GM12801 (cell line): ENCODE data around the gene INS.

Source experiments
- TF ChIP-seq, protein P1 (sequence below): IDR thresholded peaks from one replicate; pipeline ENCODE4 v1.5.1; 2011; ENCODE audit warnings: control low read depth; ENCODE audit not compliant: insufficient read length; ENCODE audit errors: extremely low read depth

INS gene

DNA sequence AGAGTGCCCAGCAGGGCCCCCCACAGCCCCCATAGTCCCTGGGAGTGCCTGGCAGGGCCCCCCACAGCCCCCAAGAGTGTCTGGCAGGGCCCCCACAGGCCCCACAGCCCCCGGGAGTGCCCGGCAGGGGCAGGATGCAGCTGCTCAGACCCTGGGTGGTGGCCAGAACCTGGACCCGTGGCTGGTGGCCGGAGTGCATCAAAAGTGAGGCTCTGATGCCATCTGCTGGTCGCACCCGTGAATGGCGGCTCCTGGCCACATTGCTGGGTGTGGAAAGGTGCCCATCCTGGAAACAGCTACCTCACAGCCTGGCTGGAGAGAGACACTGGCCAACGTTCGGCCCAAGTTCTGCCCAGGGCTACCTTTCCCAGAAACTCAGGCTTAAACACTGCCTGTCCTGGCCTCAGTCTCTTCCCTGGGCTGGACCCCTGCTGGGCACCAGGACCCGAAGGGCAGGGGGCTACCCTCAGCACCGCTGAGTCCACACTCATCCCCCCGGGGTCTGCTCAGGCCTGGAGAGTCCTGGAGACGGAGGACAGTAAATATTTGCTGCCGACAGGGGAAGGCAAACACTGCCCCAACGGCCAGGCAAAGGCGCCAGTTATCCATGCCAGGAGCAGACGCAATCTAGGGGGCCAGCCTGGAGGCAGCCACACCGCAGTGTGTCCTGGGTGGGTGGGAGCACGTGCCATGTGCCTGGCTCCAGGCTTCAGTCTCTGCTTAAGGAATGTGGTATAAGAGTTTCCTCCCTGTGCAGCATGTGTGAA, 4.4 kb downstream of the INS start:
- TF ChIP-seq, protein P1, sequence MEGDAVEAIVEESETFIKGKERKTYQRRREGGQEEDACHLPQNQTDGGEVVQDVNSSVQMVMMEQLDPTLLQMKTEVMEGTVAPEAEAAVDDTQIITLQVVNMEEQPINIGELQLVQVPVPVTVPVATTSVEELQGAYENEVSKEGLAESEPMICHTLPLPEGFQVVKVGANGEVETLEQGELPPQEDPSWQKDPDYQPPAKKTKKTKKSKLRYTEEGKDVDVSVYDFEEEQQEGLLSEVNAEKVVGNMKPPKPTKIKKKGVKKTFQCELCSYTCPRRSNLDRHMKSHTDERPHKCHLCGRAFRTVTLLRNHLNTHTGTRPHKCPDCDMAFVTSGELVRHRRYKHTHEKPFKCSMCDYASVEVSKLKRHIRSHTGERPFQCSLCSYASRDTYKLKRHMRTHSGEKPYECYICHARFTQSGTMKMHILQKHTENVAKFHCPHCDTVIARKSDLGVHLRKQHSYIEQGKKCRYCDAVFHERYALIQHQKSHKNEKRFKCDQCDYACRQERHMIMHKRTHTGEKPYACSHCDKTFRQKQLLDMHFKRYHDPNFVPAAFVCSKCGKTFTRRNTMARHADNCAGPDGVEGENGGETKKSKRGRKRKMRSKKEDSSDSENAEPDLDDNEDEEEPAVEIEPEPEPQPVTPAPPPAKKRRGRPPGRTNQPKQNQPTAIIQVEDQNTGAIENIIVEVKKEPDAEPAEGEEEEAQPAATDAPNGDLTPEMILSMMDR: no peak

DNA sequence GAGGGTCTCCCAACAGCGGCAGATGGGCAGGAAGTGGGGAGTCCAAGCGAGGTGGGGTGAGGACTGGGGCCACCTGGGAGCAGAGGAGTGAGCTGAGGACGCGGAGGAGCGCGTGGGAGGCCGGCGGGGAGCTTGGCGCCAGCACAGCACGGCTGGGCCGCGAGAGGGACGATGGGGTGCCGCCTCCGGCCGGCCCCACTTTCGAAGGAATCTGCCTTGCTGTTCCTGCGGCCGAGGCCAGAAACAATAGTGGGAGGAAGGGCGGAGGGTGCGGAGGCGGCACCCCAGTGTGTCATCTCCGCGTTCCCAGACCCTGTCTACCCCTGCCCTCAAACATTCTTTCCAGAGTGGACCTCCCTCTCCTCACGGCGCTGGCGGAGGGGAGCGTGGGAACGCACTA, 5.5 kb downstream of the INS start:
- TF ChIP-seq, protein P1: no peak

DNA sequence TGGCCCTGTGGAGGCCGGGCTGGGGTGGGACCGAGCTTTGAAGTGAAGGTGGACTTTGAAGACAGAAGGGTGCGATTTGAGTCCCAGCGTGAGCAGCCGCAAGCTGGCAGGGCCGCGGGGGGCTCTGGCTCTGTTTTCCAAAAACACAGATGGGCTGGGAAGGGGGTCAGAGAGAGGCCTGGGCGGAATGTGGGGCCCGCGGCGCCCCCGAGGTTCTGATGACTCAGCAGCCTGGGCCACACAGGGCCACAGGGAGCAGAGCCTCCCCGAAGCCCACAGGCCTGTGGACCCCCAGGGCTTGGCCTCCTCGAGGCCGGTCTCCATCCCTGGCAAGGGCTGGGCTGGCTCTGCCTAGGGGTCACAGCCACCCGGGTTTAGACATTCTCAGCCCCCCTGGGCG, 6.1 kb downstream of the INS start:
- TF ChIP-seq, protein P1: no peak

DNA sequence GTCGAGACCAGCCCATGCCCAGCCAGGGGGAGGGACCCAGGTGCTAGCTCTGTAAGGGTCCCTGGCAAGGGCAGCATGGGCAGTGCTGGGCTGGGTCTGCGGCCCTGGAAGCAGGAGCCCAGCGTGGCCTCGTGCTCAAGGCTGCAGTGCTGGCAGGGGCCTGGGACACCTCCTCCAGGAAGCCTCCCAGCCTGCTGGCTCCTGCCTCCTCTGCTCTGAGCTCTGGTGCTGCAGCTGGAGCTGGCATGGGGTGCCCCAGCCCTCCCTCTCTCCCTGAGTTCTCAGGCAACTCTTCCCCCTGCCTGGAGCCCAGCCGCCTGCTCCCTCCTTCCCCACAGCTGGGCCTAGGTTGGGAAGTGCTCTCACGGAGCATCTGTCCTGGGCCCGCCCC, 6.8 kb downstream of the INS start:
- TF ChIP-seq, protein P1: no peak

DNA sequence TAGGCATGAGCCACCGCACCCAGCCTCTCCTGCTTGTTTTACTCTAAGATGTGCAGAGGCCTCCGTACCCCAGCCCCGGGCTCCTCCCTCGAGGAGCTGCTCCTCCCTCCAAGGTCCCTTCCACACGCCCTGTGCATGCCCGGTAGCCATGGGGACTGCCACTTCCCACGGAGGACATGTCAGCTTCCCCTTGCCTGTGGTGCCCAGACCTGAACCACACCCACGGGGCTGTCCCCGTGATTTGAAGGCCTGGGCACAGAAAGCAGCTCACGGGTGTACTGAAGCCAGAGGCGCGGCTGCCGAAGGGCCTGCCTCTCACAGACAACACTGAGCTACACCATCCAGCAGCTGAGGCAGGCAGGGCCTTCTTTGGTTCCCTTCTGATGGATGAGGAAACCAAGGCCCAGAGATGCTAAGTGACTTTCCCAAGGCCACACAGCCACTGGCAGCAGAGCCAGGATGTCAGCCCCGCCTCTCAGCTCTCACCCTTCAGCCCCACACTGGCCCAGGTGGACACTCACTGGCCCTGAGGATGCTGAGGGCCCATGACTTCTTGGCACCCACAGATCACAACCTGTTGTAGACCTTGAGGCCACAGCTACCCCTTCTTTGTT, 7.3 kb downstream of the INS start:
- TF ChIP-seq, protein P1: no peak

DNA sequence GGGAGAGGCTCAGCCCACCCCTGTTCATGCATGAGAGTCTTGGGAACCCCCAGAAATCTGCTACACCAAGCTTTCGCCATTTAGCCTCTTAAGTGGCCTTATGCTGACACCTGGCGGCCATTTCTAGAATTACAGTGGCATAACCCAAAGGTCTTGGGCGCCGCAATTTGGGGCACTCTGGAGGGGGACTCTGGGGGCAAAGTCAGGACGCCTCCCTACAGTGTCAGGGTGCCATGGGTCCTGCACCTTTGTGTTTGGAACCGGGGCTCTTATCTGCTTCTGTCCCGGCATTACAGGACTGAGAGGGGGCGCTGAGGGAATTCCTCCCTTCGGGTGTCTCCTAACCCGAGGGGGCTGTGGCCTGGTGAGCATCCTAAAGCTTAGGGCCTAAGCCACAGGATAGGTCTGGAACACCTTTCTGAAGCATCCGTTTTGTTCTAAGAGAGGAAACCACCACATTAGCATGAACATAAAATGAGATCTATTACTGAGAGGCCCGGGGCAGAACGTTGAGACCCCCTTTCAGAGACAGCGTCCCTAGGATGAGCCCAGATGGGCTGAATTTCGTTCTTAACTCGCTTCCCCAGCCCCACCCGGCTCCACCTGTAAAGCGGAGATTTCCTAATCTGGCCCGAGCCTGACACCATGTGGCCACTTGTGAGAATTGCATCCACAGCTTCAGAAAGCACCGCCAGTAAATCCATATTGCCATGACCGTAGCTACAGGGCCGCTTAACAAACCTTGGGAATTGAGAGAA, 9.3 kb downstream of the INS start:
- TF ChIP-seq, protein P1: no peak

DNA sequence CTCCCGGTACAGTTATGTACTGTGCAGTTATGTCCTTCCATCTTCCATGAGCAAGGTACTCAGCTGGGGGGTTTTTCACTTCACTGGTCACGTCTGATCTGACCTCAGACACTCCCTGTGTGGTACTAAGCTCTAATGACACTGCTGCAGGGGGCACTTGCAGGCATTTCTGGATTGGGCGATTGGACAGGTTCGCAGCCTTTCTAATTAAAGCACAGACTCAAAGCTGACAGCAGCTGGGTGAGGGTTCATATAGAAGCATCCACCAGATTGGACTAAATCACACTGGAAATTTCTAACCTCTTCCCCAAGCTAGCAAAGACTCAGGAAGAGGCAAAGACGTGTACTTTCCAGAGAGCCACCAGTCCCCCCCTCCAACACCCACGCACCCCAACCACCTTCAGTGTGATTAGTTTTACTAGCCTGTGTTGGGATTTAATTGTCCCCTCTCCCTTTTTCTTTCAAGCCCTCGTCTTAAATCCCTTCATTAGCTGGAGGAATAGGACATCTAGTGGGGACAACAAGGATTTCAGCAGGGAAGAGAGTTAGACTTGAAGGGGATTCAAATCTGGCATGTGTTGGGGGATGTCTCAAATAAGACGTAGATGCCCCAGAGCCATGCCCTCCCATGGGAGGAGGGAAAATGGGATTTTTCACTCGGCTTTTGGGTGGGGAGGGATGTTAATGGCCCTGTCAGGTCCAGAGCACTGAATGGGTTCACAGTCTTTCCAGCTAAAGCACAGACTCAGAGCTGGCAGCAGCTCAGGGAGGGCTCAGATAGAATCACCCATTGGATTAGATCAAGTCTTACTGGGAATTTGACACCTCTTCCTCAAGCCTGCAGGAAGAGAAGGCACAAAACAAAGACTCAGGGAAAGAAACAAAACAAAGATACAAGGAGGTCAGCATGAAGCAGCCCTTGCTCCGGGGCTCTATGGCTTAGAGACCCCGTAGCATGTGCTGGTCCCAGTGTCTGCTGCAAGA, 10.9 kb downstream of the INS start:
- TF ChIP-seq, protein P1: no peak
